Naive thymus-derived CD4-positive, alpha-beta T cell (primary cell): ENCODE measurements around the gene PA2G4. TPM values are rescaled to one million over a fixed set of nuclear protein-coding genes. Genes with fewer than 3 reads are reported as not detected.

Experiments used
- ATAC-seq: fragments of 150-1000 bp; cut with Tn5 transposase; 2 replicates; pipeline ENCODE4 v1.10.0; 2021; ENCODE audit warnings: mild to moderate bottlenecking, moderate library complexity
- CTCF ChIA-PET: fragments of 350-600 bp; sonication (Branson Sonifier 250); formaldehyde crosslinking; loops from one replicate; lab custom pipeline; 2021; ENCODE audit warnings: antibody characterized with exemption; lab: Charles Lee
- POLR2A ChIA-PET: fragments of 350-600 bp; sonication (Branson Sonifier 250); formaldehyde crosslinking; loops from one replicate; lab custom pipeline; 2021; ENCODE audit warnings: antibody characterized with exemption, inconsistent platforms; lab: Charles Lee
- DNase-seq, 9 donors: peaks; one replicate each; pipeline versions ENCODE4 v3.0.0 to v3.0.0-alpha.2; 2020 to 2022; ENCODE audit warnings: mixed read lengths in 1 of 9
- H3K27ac ChIP-seq: one replicate; pipeline ENCODE4 v1.7.0; 2013; ENCODE audit warnings: mild to moderate bottlenecking, low read depth, low read length, moderate library complexity
- H3K27me3 ChIP-seq, 2 donors: one replicate each; pipeline ENCODE4 v1.7.0; 2013; ENCODE audit warnings: low read length in 2 of 2, mild to moderate bottlenecking in 2 of 2, moderate library complexity in 2 of 2; ENCODE audit not compliant: control insufficient read depth in 2 of 2, insufficient read depth in 2 of 2
- H3K36me3 ChIP-seq, 3 experiments: 1 replicate in 2 of 3; 2 replicates in 1 of 3; pipeline ENCODE4 v1.7.0; 2013; ENCODE audit warnings: low read length in 3 of 3, mild to moderate bottlenecking in 3 of 3, moderate library complexity in 1 of 3; ENCODE audit not compliant: insufficient read depth in 3 of 3, control insufficient read depth in 2 of 3
- H3K4me1 ChIP-seq, 2 donors: one replicate each; pipeline ENCODE4 v1.7.0; 2013; ENCODE audit warnings: low read length in 2 of 2, mild to moderate bottlenecking in 2 of 2, moderate library complexity in 1 of 2; ENCODE audit not compliant: control insufficient read depth in 2 of 2, insufficient read depth in 2 of 2
- H3K4me3 ChIP-seq: 2 replicates; pipeline ENCODE4 v1.7.0; 2013; ENCODE audit warnings: mild to moderate bottlenecking, low read length
- H3K9me3 ChIP-seq, 3 experiments: 1 replicate in 2 of 3; 2 replicates in 1 of 3; pipeline ENCODE4 v1.7.0; 2013; ENCODE audit warnings: low read length in 3 of 3; ENCODE audit not compliant: control insufficient read depth in 2 of 3
- H3K27ac Mint-ChIP-seq, 9 donors: one replicate each; pipeline ENCODE4 v1.8.0; 2020 to 2022; ENCODE audit warnings: mixed read lengths in 9 of 9, mild to moderate bottlenecking in 8 of 9, moderate library complexity in 5 of 9, inconsistent platforms in 2 of 9
- H3K27me3 Mint-ChIP-seq, 5 donors: one replicate each; pipeline ENCODE4 v1.8.0; 2021 to 2022; ENCODE audit warnings: mixed read lengths in 5 of 5, mild to moderate bottlenecking in 1 of 5
- H3K36me3 Mint-ChIP-seq, 5 donors: one replicate each; pipeline ENCODE4 v1.8.0; 2020 to 2022; ENCODE audit warnings: mixed read lengths in 5 of 5, mild to moderate bottlenecking in 3 of 5, inconsistent platforms in 1 of 5
- H3K4me1 Mint-ChIP-seq, 7 donors: one replicate each; pipeline ENCODE4 v1.8.0; 2020 to 2022; ENCODE audit warnings: mixed read lengths in 7 of 7, mild to moderate bottlenecking in 3 of 7, inconsistent platforms in 1 of 7
- H3K4me3 Mint-ChIP-seq, 10 donors: one replicate each; pipeline ENCODE4 v1.8.0; 2020 to 2022; ENCODE audit warnings: mild to moderate bottlenecking in 10 of 10, mixed read lengths in 10 of 10, moderate library complexity in 6 of 10, inconsistent platforms in 2 of 10
- H3K9me3 Mint-ChIP-seq, 11 donors: one replicate each; pipeline ENCODE4 v1.8.0; 2020 to 2022; ENCODE audit warnings: mixed read lengths in 11 of 11, mild to moderate bottlenecking in 4 of 11, inconsistent platforms in 1 of 11, moderate library complexity in 1 of 11
- intact Hi-C, 2 donors: fragments of 100-400 bp; cut with micrococcal nuclease; formaldehyde crosslinking; loops; one replicate each; pipeline ENCODE4 v1.15.1; 2023
- polyA plus RNA-seq, 2 donors: library from polyadenylated mRNA; unstranded; fragments of 300-500 nt; fragmentation: Illumina TruSeq; gene quantifications; one replicate each; pipeline ENCODE4 v1.2.3, GENCODE V29; 2021
- total RNA-seq, 6 experiments: library from RNA in 5 of 6; stranded (reverse) in 5 of 6; gene quantifications; 1 replicate in 5 of 6; 2 replicates in 1 of 6; pipeline ENCODE4 v1.2.3 and lab custom pipeline; 2021 to 2026

Gene PA2G4
- total and polyA plus RNA-seq, 7 experiments from 2014 or later, result 61.7 to 254 (median 121) TPM

DNA sequence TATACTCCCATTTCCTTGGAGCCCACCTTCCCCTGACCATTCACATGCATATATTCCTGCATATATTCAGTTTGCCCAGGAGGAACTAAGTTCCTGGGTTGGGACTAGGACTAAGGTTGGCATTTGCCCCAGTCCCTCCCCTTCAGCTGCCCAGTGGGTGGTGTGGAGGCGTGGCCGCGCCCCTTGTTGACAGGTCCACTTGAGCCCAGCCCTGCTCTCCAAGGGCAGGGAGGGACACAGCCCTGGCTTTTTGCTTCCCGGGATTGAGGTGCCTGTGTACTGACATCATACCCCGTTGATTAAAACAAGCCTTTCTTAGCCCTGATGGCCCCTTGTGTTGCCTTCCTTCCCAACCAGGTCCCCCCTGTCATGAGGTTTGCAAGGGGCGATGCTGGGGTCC lies 17.1 kb upstream of the PA2G4 start:
- POLR2A ChIA-PET, result interaction anchor here (1.2 kb wide), 1 partner anchor 9 kb away, joined by 4 read pairs; no protein-coding TSS in a partner anchor

DNA sequence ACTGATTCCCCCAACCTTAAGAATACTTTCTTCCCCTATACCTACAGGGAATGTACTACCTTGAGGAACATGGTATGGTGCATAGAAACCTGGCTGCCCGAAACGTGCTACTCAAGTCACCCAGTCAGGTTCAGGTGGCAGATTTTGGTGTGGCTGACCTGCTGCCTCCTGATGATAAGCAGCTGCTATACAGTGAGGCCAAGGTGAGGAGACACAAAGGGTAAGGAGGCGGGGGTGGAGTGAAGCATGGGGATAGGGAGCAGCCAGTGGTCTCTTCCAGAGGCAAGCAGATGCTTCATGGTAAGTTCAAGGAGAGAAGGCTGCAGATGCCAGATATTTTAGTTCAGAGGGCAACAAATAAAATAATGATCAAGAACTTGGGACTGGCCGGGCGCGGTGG lies 6.6 kb upstream of the PA2G4 start:
- Mint-ChIP-seq H3K9me3 (peaks cover 0 to 2% (median 0%) of the 10 kb centered on the region in 11 donors), H3K36me3 (peaks cover 0 to 4% (median 0%) of the 10 kb centered on the region in 5 donors), H3K27me3 (peaks cover 0 to 42% (median 0%) of the 10 kb centered on the region in 5 donors), H3K4me1 (peaks cover 16 to 35% (median 30%) of the 10 kb centered on the region in 7 donors), H3K27ac (peak overlapping the region in 2 of 9 donors; percentile 23 to 33), H3K4me3 (no peak overlapping the region)
- ChIA-PET CTCF (interaction anchor here (0.6 to 1.0 kb wide), 3 partner anchors 8 to 190 kb away, joined by 3 to 4 read pairs (median 4); no protein-coding TSS in a partner anchor), POLR2A (no interaction called here)
- H3K9me3 ChIP-seq, result no peaks in the 10 kb centered on the region
- no peak for ATAC-seq
- H3K27ac ChIP-seq, result no peak overlapping the region
- no peak overlapping the region for H3K4me3 ChIP-seq
- DNase-seq, result no peak
- intact Hi-C loops, result loop anchor here in 1 of 2 donors (1.0 kb wide), 1 partner anchor 9 kb away; no protein-coding TSS in a partner anchor
- H3K4me1 ChIP-seq, result peaks cover 14 to 15% of the 10 kb centered on the region in 2 donors
- no peaks in the 10 kb centered on the region for H3K27me3 ChIP-seq
- no peaks in the 10 kb centered on the region for H3K36me3 ChIP-seq

More for the DNA sequence above, 17.1 kb upstream of the PA2G4 start:
- CTCF ChIA-PET, result no interaction called here
- Mint-ChIP-seq H3K4me3 (no peak overlapping the region), H3K36me3 (peaks cover 0 to 1% (median 0%) of the 10 kb centered on the region in 5 donors), H3K27ac (no peak overlapping the region), H3K4me1 (peaks cover 0 to 12% (median 0%) of the 10 kb centered on the region in 7 donors), H3K27me3 (peaks cover 0 to 24% (median 4%) of the 10 kb centered on the region in 5 donors), H3K9me3 (no peaks in the 10 kb centered on the region)
- DNase-seq (no peak), ATAC-seq (no peak)
- Histone ChIP-seq H3K4me1 (no peaks in the 10 kb centered on the region), H3K9me3 (no peaks in the 10 kb centered on the region), H3K4me3 (no peak overlapping the region), H3K36me3 (no peaks in the 10 kb centered on the region), H3K27ac (no peak overlapping the region), H3K27me3 (no peaks in the 10 kb centered on the region)
- intact Hi-C loops, result no loop called here

DNA sequence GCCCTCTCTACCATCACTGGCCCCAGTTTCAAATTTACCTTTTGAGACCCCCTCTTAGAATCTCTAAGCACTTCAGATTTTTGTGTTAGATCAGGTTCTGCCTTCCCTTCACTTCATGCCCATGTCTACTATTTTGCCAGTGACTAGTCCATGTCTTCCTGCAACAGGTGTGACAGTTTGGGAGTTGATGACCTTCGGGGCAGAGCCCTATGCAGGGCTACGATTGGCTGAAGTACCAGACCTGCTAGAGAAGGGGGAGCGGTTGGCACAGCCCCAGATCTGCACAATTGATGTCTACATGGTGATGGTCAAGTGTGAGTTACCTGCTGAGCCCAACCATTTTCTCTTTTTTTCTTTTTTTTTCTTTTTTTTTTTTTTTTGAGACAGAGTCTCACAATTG lies 5.8 kb upstream of the PA2G4 start:
- Histone ChIP-seq H3K36me3 (no peaks in the 10 kb centered on the region), H3K4me3 (no peak overlapping the region), H3K27ac (no peak overlapping the region), H3K27me3 (no peaks in the 10 kb centered on the region), H3K9me3 (no peaks in the 10 kb centered on the region), H3K4me1 (peaks cover 21 to 23% of the 10 kb centered on the region in 2 donors)
- no peak overlapping the region for H3K4me3 Mint-ChIP-seq
- ChIA-PET POLR2A (no interaction called here), CTCF (interaction anchor here (0.6 to 1.0 kb wide), 5 partner anchors 9 to 1485 kb away, joined by 3 to 7 read pairs (median 4); no protein-coding TSS in a partner anchor)
- H3K36me3 Mint-ChIP-seq, result peaks cover 0 to 4% (median 0%) of the 10 kb centered on the region in 5 donors
- peak overlapping the region in 1 of 9 donors; percentile 16 for H3K27ac Mint-ChIP-seq
- DNase-seq (no peak), ATAC-seq (no peak)
- H3K9me3 Mint-ChIP-seq, result peaks cover 0 to 2% (median 0%) of the 10 kb centered on the region in 11 donors
- H3K27me3 Mint-ChIP-seq, result peaks cover 0 to 35% (median 0%) of the 10 kb centered on the region in 5 donors
- intact Hi-C loops, result no loop called here
- H3K4me1 Mint-ChIP-seq, result peaks cover 20 to 41% (median 38%) of the 10 kb centered on the region in 7 donors

DNA sequence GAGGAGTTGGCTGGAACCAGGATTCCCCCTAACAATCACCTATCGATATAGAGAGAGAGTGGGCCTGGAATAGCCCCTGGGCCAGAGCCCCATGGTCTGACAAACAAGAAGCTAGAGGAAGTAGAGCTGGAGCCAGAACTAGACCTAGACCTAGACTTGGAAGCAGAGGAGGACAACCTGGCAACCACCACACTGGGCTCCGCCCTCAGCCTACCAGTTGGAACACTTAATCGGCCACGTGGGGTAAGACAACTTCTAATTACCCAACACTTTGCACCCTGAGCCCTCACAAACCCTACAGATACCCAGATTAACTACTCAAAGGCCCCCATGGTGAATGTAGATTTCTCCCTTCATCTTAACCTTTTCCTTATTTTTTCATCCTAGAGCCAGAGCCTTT lies 4.6 kb upstream of the PA2G4 start:
- no peak for DNase-seq
- Histone ChIP-seq H3K9me3 (no peaks in the 10 kb centered on the region), H3K4me3 (no peak overlapping the region), H3K27ac (no peak overlapping the region), H3K27me3 (no peaks in the 10 kb centered on the region), H3K36me3 (no peaks in the 10 kb centered on the region), H3K4me1 (peaks cover 21 to 25% of the 10 kb centered on the region in 2 donors)
- CTCF ChIA-PET, result no interaction called here
- Mint-ChIP-seq H3K9me3 (peaks cover 0 to 2% (median 0%) of the 10 kb centered on the region in 11 donors), H3K27ac (peak overlapping the region in 8 of 9 donors; percentile 33 to 92 (median 84)), H3K36me3 (peaks cover 0 to 7% (median 0%) of the 10 kb centered on the region in 5 donors), H3K4me3 (peak overlapping the region in 4 of 10 donors; percentile 9 to 56 (median 20)), H3K27me3 (peaks cover 0 to 26% (median 0%) of the 10 kb centered on the region in 5 donors), H3K4me1 (peaks cover 20 to 46% (median 44%) of the 10 kb centered on the region in 7 donors)
- intact Hi-C loops, result loop anchor here (5.0 kb wide), 2 partner anchors 102 to 1333 kb away; partner anchors contain the start of genes INHBC (in 1 of the 2), R3HDM2 (in 1 of the 2) and SUOX (in 1 of the 2)
- POLR2A ChIA-PET, result interaction anchor here (6.4 kb wide), 1 partner anchor 18 kb away, joined by 85 read pairs; the partner anchor contains the start of gene ERBB3
- no peak for ATAC-seq

DNA sequence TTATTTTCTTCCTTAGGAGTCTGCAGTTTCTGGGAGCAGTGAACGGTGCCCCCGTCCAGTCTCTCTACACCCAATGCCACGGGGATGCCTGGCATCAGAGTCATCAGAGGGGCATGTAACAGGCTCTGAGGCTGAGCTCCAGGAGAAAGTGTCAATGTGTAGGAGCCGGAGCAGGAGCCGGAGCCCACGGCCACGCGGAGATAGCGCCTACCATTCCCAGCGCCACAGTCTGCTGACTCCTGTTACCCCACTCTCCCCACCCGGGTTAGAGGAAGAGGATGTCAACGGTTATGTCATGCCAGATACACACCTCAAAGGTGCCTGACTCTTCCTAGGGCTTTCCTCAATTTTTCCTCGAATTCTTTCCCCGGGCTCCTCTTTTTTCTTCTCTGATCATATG lies 3.3 kb upstream of the PA2G4 start:
- intact Hi-C loops, result loop anchor here (5.0 kb wide), 2 partner anchors 104 to 1331 kb away; partner anchors contain the start of genes INHBC (in 1 of the 2), R3HDM2 (in 1 of the 2) and SUOX (in 1 of the 2)
- H3K27me3 Mint-ChIP-seq, result peaks cover 0 to 17% (median 0%) of the 10 kb centered on the region in 5 donors
- Histone ChIP-seq H3K36me3 (no peaks in the 10 kb centered on the region), H3K4me3 (no peak overlapping the region), H3K27ac (peak overlapping the region; percentile 82), H3K27me3 (no peaks in the 10 kb centered on the region), H3K4me1 (peaks cover 30 to 34% of the 10 kb centered on the region in 2 donors), H3K9me3 (no peaks in the 10 kb centered on the region)
- peak overlapping the region in 3 of 10 donors; percentile 10 to 55 (median 26) for H3K4me3 Mint-ChIP-seq
- ChIA-PET CTCF (interaction anchor here (1.3 kb wide), 1 partner anchor 56 kb away, joined by 3 read pairs; no protein-coding TSS in a partner anchor), POLR2A (interaction anchor here (0.5 to 9.3 kb wide), 4 partner anchors 17 to 523 kb away, joined by 3 to 230 read pairs (median 45); partner anchors contain the start of genes ERBB3, RPL41 and ZC3H10)
- H3K4me1 Mint-ChIP-seq, result peaks cover 27 to 57% (median 54%) of the 10 kb centered on the region in 7 donors
- H3K27ac Mint-ChIP-seq, result peak overlapping the region in 8 of 9 donors; percentile 92 to 99 (median 98)
- H3K36me3 Mint-ChIP-seq, result peaks cover 0 to 14% (median 0%) of the 10 kb centered on the region in 5 donors
- peaks cover 0 to 2% (median 0%) of the 10 kb centered on the region in 11 donors for H3K9me3 Mint-ChIP-seq
- DNase-seq (no peak), ATAC-seq (no peak)

DNA sequence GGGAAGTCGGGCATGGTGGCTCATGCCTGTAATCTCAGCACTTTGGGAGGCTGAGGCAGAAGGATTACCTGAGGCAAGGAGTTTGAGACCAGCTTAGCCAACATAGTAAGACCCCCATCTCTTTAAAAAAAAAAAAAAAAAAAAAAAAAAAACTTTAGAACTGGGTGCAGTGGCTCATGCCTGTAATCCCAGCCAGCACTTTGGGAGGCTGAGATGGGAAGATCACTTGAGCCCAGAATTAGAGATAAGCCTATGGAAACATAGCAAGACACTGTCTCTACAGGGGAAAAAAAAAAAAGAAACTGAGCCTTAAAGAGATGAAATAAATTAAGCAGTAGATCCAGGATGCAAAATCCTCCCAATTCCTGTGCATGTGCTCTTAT lies 1.7 kb upstream of the PA2G4 start:
- peaks cover 0 to 6% (median 0%) of the 10 kb centered on the region in 5 donors for H3K27me3 Mint-ChIP-seq
- no peak for DNase-seq
- intact Hi-C loops, result loop anchor here (2.0 to 5.0 kb wide), 3 partner anchors 105 to 1330 kb away; partner anchors contain the start of genes CDK2 (in 1 of the 2), INHBC (in 1 of the 2), PMEL (in 1 of the 2) and R3HDM2 (in 1 of the 2)
- H3K4me1 Mint-ChIP-seq, result peaks cover 31 to 69% (median 58%) of the 10 kb centered on the region in 7 donors
- Histone ChIP-seq H3K27me3 (no peaks in the 10 kb centered on the region), H3K36me3 (peaks cover 7 to 11% (median 7%) of the 10 kb centered on the region in 3 experiments), H3K4me3 (peak overlapping the region; percentile 87), H3K27ac (peak overlapping the region; percentile 82), H3K9me3 (no peaks in the 10 kb centered on the region), H3K4me1 (peaks cover 36 to 37% of the 10 kb centered on the region in 2 donors)
- H3K9me3 Mint-ChIP-seq, result no peaks in the 10 kb centered on the region
- H3K4me3 Mint-ChIP-seq, result peak overlapping the region; percentile 91 to 100 (median 98)
- CTCF ChIA-PET, result interaction anchor here (0.6 to 4.4 kb wide), 4 partner anchors 15 to 364 kb away, joined by 4 to 44 read pairs (median 8); partner anchors contain the start of genes RPL41 and ZC3H10
- peaks cover 0 to 22% (median 5%) of the 10 kb centered on the region in 5 donors for H3K36me3 Mint-ChIP-seq
- ATAC-seq, result no peak
- H3K27ac Mint-ChIP-seq, result peak overlapping the region; percentile 92 to 99 (median 98)
- POLR2A ChIA-PET, result interaction anchor here (0.6 to 9.3 kb wide), 19 partner anchors 10 to 387 kb away, joined by 3 to 230 read pairs (median 8); partner anchors contain the start of genes BLOC1S1, ERBB3, ESYT1 and ORMDL2
